Keratinocyte (primary cell): ENCODE results near the gene PRKCE.

Experiments used
- CTCF ChIP-seq, 3 experiments: IDR thresholded peaks in 1 of 3; conservative IDR thresholded peaks in 1 of 3; optimal IDR thresholded peaks in 1 of 3; 2 replicates in 2 of 3; 3 replicates in 1 of 3; pipeline versions ENCODE3 to v1.5.1; 2011; ENCODE audit warnings: low read length in 3 of 3, mild to moderate bottlenecking in 3 of 3, moderate library complexity in 2 of 3, control low read depth in 1 of 3, inconsistent platforms in 1 of 3; ENCODE audit not compliant: insufficient read depth in 2 of 3; ENCODE audit errors: extremely low read depth in 1 of 3
- EZH2 ChIP-seq: IDR thresholded peaks from one replicate; pipeline ENCODE4 v1.6.1; 2012; ENCODE audit warnings: inconsistent platforms, mild to moderate bottlenecking, low read length, moderate library complexity

GRCh38 chr2:46023165-46023854, 371.8 kb downstream of the PRKCE start:
- TF ChIP-seq EZH2 (no peak), CTCF (optimal IDR thresholded peaks at IDR 0.05 in 1 of 3, IDR thresholded peaks at IDR 0.05 in 1 of 3, conservative IDR thresholded peaks at IDR 0.05 in 1 of 3; ENCODE audit: extremely low read depth in 1 of 3, insufficient read depth in 2 of 3, low read length in 3 of 3) (no peak)
